AG08395 (cell line): ENCODE measurements around the gene FGF12.

Experiments used
- DNase-seq: peaks from one replicate; pipeline ENCODE4 v3.0.0; 2012; ENCODE audit warnings: mixed read lengths, low spot score

Gene FGF12

GRCh38 chr3:192186498-192186897 is 540.8 kb downstream of the FGF12 start:
- DNase-seq: no peak

GRCh38 chr3:192186045-192186444 is 541.3 kb downstream of the FGF12 start:
- DNase-seq: no peak

- no peak for DNase-seq
These were observed 544.2 kb downstream of the FGF12 start for GRCh38 chr3:192183109-192183508.

GRCh38 chr3:192181151-192181550 is 546.2 kb downstream of the FGF12 start:
- no peak for DNase-seq

GRCh38 chr3:192177383-192177782 is 550.0 kb downstream of the FGF12 start:
- no peak for DNase-seq

- no peak for DNase-seq
These were observed 553.1 kb downstream of the FGF12 start for GRCh38 chr3:192174283-192174682.

- DNase-seq: no peak
These were observed 556.1 kb downstream of the FGF12 start for GRCh38 chr3:192171213-192171612.

GRCh38 chr3:192170659-192171058 is 556.7 kb downstream of the FGF12 start:
- no peak for DNase-seq

GRCh38 chr3:192170031-192170430 is 557.3 kb downstream of the FGF12 start:
- DNase-seq: no peak

GRCh38 chr3:192169332-192169915 is 557.9 kb downstream of the FGF12 start:
- DNase-seq: no peak

GRCh38 chr3:192168202-192168601 is 559.1 kb downstream of the FGF12 start:
- DNase-seq: no peak

- DNase-seq: no peak
These were observed 561.8 kb downstream of the FGF12 start for GRCh38 chr3:192165552-192165951.

- no peak for DNase-seq
These were observed 565.7 kb downstream of the FGF12 start for GRCh38 chr3:192161661-192162060.

- DNase-seq: no peak
These were observed 571.0 kb downstream of the FGF12 start for GRCh38 chr3:192156382-192156781.

- no peak for DNase-seq
These were observed 572.1 kb downstream of the FGF12 start for GRCh38 chr3:192155194-192155593.

GRCh38 chr3:192133271-192133670 is 594.1 kb downstream of the FGF12 start:
- no peak for DNase-seq

- no peak for DNase-seq
These were observed 596.7 kb downstream of the FGF12 start for GRCh38 chr3:192130534-192131132.

- DNase-seq: no peak
These were observed 597.8 kb downstream of the FGF12 start for GRCh38 chr3:192129586-192129985.

GRCh38 chr3:192128922-192129321 is 598.4 kb downstream of the FGF12 start:
- DNase-seq: no peak

GRCh38 chr3:192128060-192128459 is 599.3 kb downstream of the FGF12 start:
- DNase-seq: no peak

GRCh38 chr3:192122832-192123594 is 604.3 kb downstream of the FGF12 start:
- no peak for DNase-seq

- no peak for DNase-seq
These were observed 605.4 kb downstream of the FGF12 start for GRCh38 chr3:192121923-192122322.

GRCh38 chr3:192108820-192109219 is 618.5 kb downstream of the FGF12 start:
- no peak for DNase-seq
